Gastrocnemius medialis (tissue), 4 donors: Measurements from ENCODE around the gene OR4D1.

Source experiments
- CTCF ChIP-seq, 5 experiments: fragments of 450-650 bp in 3 of 5; fragments of 200-600 bp in 2 of 5; sonication (generic) in 2 of 5; IDR thresholded peaks in 4 of 5; conservative IDR thresholded peaks in 1 of 5; 1 replicate in 4 of 5; 2 replicates in 1 of 5; pipeline ENCODE4 v1.5.1; 2016 to 2019; ENCODE audit warnings: antibody characterized with exemption in 5 of 5, mild to moderate bottlenecking in 3 of 5, moderate library complexity in 3 of 5
- POLR2A ChIP-seq, 2 donors: fragments of 450-650 bp; IDR thresholded peaks; one replicate each; pipeline ENCODE4 v1.6.1; 2017; ENCODE audit warnings: antibody characterized with exemption in 2 of 2, mild to moderate bottlenecking in 2 of 2, moderate library complexity in 2 of 2

- TF ChIP-seq CTCF (IDR thresholded peaks at IDR 0.05 in 4 of 5, conservative IDR thresholded peaks at IDR 0.05 in 1 of 5): no peak
- TF ChIP-seq POLR2A (IDR thresholded peaks at IDR 0.05): no peak
Observed at GRCh38 chr17:58202859-58203258, 54.7 kb downstream of the OR4D1 start.
